PC-3 (cell line): ENCODE measurements around the gene GPC6.

Source experiments
- EZH2 ChIP-seq: fragments of 300-600 bp; sonication (generic); IDR thresholded peaks from one replicate; pipeline ENCODE4 v1.6.1; 2017; ENCODE audit warnings: antibody characterized with exemption, mild to moderate bottlenecking, low read length; ENCODE audit not compliant: unreplicated experiment
- TF ChIP-seq, protein P1 (sequence below): fragments of 300-600 bp; sonication (generic); conservative IDR thresholded peaks from 2 replicates; pipeline ENCODE4 v1.5.1; 2017; ENCODE audit warnings: antibody characterized with exemption, low read depth, mild to moderate bottlenecking, low read length

GRCh38 chr13:94093652-94094315 lies 867.2 kb downstream of the GPC6 start:
- TF ChIP-seq, protein P1, sequence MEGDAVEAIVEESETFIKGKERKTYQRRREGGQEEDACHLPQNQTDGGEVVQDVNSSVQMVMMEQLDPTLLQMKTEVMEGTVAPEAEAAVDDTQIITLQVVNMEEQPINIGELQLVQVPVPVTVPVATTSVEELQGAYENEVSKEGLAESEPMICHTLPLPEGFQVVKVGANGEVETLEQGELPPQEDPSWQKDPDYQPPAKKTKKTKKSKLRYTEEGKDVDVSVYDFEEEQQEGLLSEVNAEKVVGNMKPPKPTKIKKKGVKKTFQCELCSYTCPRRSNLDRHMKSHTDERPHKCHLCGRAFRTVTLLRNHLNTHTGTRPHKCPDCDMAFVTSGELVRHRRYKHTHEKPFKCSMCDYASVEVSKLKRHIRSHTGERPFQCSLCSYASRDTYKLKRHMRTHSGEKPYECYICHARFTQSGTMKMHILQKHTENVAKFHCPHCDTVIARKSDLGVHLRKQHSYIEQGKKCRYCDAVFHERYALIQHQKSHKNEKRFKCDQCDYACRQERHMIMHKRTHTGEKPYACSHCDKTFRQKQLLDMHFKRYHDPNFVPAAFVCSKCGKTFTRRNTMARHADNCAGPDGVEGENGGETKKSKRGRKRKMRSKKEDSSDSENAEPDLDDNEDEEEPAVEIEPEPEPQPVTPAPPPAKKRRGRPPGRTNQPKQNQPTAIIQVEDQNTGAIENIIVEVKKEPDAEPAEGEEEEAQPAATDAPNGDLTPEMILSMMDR, result no peak
- no peak for TF ChIP-seq EZH2
